ENCODE measurements around the gene MLPH. TPM values are rescaled to one million over a fixed set of nuclear protein-coding genes. Genes with fewer than 3 reads are reported as not detected.

The MLPH gene, protein sequence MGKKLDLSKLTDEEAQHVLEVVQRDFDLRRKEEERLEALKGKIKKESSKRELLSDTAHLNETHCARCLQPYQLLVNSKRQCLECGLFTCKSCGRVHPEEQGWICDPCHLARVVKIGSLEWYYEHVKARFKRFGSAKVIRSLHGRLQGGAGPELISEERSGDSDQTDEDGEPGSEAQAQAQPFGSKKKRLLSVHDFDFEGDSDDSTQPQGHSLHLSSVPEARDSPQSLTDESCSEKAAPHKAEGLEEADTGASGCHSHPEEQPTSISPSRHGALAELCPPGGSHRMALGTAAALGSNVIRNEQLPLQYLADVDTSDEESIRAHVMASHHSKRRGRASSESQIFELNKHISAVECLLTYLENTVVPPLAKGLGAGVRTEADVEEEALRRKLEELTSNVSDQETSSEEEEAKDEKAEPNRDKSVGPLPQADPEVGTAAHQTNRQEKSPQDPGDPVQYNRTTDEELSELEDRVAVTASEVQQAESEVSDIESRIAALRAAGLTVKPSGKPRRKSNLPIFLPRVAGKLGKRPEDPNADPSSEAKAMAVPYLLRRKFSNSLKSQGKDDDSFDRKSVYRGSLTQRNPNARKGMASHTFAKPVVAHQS
- 6.3 and 11.2 TPM in 2 replicates for total RNA-seq

DNA sequence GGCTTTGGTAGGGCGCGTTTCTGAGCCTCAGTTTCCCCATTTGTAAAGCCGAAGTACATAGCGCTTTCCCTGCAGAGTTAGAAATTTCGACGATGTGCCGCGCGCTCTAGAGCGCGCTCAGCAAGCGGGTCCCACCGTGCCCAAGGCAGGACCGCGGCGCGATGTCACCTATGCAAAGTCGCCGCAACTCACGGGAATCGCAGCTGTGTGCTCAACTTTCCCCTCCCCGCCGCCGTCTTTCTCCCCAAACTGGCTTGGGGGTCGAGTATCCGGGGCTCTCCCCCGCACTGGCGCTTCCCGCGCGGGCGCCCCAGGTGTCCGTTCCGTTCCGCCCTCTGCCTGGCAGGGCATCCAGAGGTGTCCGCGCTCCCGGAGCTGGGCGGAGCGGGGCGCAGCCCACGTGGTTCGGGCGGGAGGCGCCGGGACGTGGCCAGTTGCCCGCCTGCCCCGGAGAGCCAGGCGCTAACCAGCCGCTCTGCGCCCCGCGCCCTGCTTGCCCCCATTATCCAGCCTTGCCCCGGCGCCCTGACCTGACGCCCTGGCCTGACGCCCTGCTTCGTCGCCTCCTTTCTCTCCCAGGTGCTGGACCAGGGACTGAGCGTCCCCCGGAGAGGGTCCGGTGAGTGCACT lies at the start of gene MLPH:
MLPH (plus strand) TSS at position 433 of the 630 bp plus-strand sequence. CDS start 6,176 bp downstream, outside the sequence.

GRCh38 chr2:237566401-237567235 lies 79.6 kb downstream of the MLPH start, which contains the start of gene PRLH:
Gene PRLH (plus strand): TSS chr2:237566574. CDS start chr2:237566574, 0 bp downstream.

GRCh38 chr2:237590272-237591140 lies 103.5 kb downstream of the MLPH start, which contains the start of gene RAB17:
Gene RAB17 (minus strand): TSS chr2:237590734. CDS start chr2:237586154, 4,580 bp downstream.

Other genes starting within 250 kb of the MLPH start
- gene COL6A3, start 73.1 kb upstream of the MLPH start, total RNA-seq = 5,410 TPM in 2 replicates
- gene PRLH, start 79.3 kb downstream of the MLPH start, total RNA-seq = not detected in 2 replicates
- gene RAB17, start 103.5 kb downstream of the MLPH start, total RNA-seq = 0.34 and 0.81 TPM in 2 replicates
- 30.7 and 33.2 TPM in 2 replicates for gene LRRFIP1, start 140.3 kb downstream of the MLPH start, total RNA-seq

Measured in cardiac ventricle fibroblast (primary cell).